H1 (cell line): Measurements from ENCODE around the gene CSAG1.
"Not testable (repeated sequence)": the region's sequence is repeated elsewhere in the genome, so short reads cannot be mapped to it uniquely, and the experiment has no call there.

Experiments
- BACH1 ChIP-seq: IDR thresholded peaks from 2 replicates; pipeline ENCODE4 v1.6.1; 2012; ENCODE audit warnings: low read length, improper control_type of control experiment
- BCL11A ChIP-seq, 2 experiments: IDR thresholded peaks; one replicate each; pipeline ENCODE4 v1.6.1; 2011; ENCODE audit warnings: low read depth in 2 of 2, low read length in 2 of 2, mild to moderate bottlenecking in 2 of 2
- BRCA1 ChIP-seq: IDR thresholded peaks from 2 replicates; pipeline ENCODE4 v1.6.1; 2012; ENCODE audit warnings: low read depth, low read length, improper control_type of control experiment
- EGR1 ChIP-seq: IDR thresholded peaks from 2 replicates; pipeline ENCODE4 v1.6.1; 2011; ENCODE audit warnings: low read depth, low read length, borderline replicate concordance
- EP300 ChIP-seq, 2 experiments: IDR thresholded peaks; 1 replicate in 1 of 2; 2 replicates in 1 of 2; pipeline ENCODE4 v1.6.1; 2011 to 2012; ENCODE audit warnings: low read depth in 2 of 2, low read length in 2 of 2, mild to moderate bottlenecking in 2 of 2, borderline replicate concordance in 1 of 2, inconsistent platforms in 1 of 2, moderate library complexity in 1 of 2
- MAFK ChIP-seq: IDR thresholded peaks from 2 replicates; pipeline ENCODE4 v1.6.1; 2012; ENCODE audit warnings: low read depth, mild to moderate bottlenecking, improper control_type of control experiment, low read length
- POLR2AphosphoS5 ChIP-seq: IDR thresholded peaks from 2 replicates; pipeline ENCODE4 v1.6.1; 2011; ENCODE audit warnings: low read depth, low read length
- RAD21 ChIP-seq, 2 experiments: IDR thresholded peaks in 1 of 2; conservative IDR thresholded peaks in 1 of 2; 2 replicates each; pipeline ENCODE4 v1.6.1; 2011; ENCODE audit warnings: low read depth in 2 of 2, low read length in 2 of 2, improper control_type of control experiment in 1 of 2, inconsistent platforms in 1 of 2, mild to moderate bottlenecking in 1 of 2, moderate library complexity in 1 of 2
- SRF ChIP-seq: IDR thresholded peaks from 2 replicates; pipeline ENCODE4 v1.6.1; 2011; ENCODE audit warnings: mild to moderate bottlenecking, low read depth, low read length, moderate library complexity
- TAF1 ChIP-seq: IDR thresholded peaks from 2 replicates; pipeline ENCODE4 v1.6.1; 2011; ENCODE audit warnings: mild to moderate bottlenecking, low read depth, low read length
- ZNF274 ChIP-seq: IDR thresholded peaks from 2 replicates; pipeline ENCODE4 v1.7.0; 2012; ENCODE audit warnings: low read length, borderline replicate concordance; ENCODE audit errors: extremely low read depth
- TF ChIP-seq, protein P1 (sequence below), 3 experiments: IDR thresholded peaks; 1 replicate in 2 of 3; 2 replicates in 1 of 3; pipeline versions ENCODE4 v1.5.1 to v1.6.1; 2011; ENCODE audit warnings: low read length in 3 of 3, mild to moderate bottlenecking in 3 of 3, inconsistent platforms in 2 of 3, low read depth in 1 of 3, moderate library complexity in 1 of 3; ENCODE audit not compliant: insufficient read depth in 1 of 3; ENCODE audit errors: control extremely low read depth in 1 of 3
- TF ChIP-seq, protein P2 (sequence below): IDR thresholded peaks from 2 replicates; pipeline ENCODE4 v1.6.1; 2011; ENCODE audit warnings: low read length, improper control_type of control experiment

DNA sequence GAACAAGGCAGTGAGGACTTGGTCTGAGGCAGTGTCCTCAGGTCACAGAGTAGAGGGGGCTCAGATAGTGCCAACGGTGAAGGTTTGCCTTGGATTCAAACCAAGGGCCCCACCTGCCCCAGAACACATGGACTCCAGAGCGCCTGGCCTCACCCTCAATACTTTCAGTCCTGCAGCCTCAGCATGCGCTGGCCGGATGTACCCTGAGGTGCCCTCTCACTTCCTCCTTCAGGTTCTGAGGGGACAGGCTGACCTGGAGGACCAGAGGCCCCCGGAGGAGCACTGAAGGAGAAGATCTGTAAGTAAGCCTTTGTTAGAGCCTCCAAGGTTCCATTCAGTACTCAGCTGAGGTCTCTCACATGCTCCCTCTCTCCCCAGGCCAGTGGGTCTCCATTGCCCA, 33.1 kb downstream of the CSAG1 start:
- TF ChIP-seq, protein P1, sequence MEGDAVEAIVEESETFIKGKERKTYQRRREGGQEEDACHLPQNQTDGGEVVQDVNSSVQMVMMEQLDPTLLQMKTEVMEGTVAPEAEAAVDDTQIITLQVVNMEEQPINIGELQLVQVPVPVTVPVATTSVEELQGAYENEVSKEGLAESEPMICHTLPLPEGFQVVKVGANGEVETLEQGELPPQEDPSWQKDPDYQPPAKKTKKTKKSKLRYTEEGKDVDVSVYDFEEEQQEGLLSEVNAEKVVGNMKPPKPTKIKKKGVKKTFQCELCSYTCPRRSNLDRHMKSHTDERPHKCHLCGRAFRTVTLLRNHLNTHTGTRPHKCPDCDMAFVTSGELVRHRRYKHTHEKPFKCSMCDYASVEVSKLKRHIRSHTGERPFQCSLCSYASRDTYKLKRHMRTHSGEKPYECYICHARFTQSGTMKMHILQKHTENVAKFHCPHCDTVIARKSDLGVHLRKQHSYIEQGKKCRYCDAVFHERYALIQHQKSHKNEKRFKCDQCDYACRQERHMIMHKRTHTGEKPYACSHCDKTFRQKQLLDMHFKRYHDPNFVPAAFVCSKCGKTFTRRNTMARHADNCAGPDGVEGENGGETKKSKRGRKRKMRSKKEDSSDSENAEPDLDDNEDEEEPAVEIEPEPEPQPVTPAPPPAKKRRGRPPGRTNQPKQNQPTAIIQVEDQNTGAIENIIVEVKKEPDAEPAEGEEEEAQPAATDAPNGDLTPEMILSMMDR (IDR thresholded peaks at IDR 0.05; ENCODE audit: control extremely low read depth in 1 of 3, insufficient read depth in 1 of 3, low read depth in 1 of 3, low read length in 3 of 3), result not testable (repeated sequence)
- not testable (repeated sequence) for TF ChIP-seq MAFK; BRCA1; EP300 (IDR thresholded peaks at IDR 0.05; ENCODE audit: borderline replicate concordance in 1 of 2, low read depth in 2 of 2, low read length in 2 of 2); TAF1; RAD21 (IDR thresholded peaks at IDR 0.05 in 1 of 2, conservative IDR thresholded peaks at IDR 0.05 in 1 of 2; ENCODE audit: low read depth in 2 of 2, low read length in 2 of 2); SRF; ZNF274; BCL11A (IDR thresholded peaks at IDR 0.05; ENCODE audit: low read depth in 2 of 2, low read length in 2 of 2); POLR2AphosphoS5; BACH1; EGR1
- TF ChIP-seq, protein P2, sequence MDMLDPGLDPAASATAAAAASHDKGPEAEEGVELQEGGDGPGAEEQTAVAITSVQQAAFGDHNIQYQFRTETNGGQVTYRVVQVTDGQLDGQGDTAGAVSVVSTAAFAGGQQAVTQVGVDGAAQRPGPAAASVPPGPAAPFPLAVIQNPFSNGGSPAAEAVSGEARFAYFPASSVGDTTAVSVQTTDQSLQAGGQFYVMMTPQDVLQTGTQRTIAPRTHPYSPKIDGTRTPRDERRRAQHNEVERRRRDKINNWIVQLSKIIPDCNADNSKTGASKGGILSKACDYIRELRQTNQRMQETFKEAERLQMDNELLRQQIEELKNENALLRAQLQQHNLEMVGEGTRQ, result not testable (repeated sequence)
